Measurements from ENCODE around the gene MSANTD2.

GRCh38 chr11:124736736-124737135 is 63.5 kb downstream of the MSANTD2 start:
- TF ChIP-seq FOXK2 (IDR thresholded peaks at IDR 0.05) = no peak
- no peak for TF ChIP-seq LEF1 (IDR thresholded peaks at IDR 0.05; ENCODE audit: borderline replicate concordance)
- TF ChIP-seq SP1 (IDR thresholded peaks at IDR 0.05) = no peak
